Measurements from ENCODE around the gene ZNF566.

ZNF566 gene

GRCh38 chr19:36436531-36436930 lies 52.8 kb downstream of the ZNF566 start:
- no peak for TF ChIP-seq CTCF (IDR thresholded peaks at IDR 0.05; ENCODE audit: extremely low read depth, missing control alignments)
- no peak for DNase-seq (ENCODE audit: low spot score)

GRCh38 chr19:36423925-36424324 lies 65.4 kb downstream of the ZNF566 start:
- no peak for TF ChIP-seq CTCF (IDR thresholded peaks at IDR 0.05; ENCODE audit: extremely low read depth, missing control alignments)
- no peak for DNase-seq (ENCODE audit: low spot score)

DNA sequence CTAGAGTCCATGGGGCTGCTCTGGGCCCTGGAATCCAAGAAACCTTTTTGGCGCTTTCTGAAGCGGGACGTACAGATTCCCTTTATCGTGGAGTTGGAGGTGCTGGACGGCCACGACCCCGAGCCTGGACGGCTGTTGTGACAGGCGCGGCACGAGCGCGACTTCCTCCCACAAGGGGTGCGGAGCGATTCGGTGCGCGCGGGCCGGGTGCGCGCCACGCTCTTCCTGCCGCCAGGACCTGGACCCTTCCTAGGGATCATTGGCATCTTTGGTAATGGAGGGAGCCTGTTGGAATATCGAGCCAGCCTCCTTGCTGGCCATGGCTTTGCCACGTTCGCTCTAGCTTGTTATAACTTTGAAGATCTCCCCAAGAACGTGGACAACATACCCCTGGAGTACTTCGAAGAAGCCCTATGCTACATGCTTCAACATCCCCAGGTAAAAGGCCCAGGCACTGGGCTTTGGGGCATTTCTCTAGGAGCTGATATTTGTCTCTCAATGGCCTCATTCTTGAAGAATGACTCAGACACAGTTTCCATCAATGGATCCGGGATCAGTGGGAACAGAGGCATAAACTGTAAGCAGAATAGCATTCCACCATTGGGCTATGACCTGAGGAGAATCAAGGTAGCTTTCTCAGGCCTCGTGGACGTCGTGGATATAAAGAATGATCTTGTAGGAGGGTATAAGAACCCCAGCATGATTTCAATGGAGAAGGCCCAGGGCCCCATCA lies 67.4 kb downstream of the ZNF566 start:
- TF ChIP-seq CTCF (IDR thresholded peaks at IDR 0.05; ENCODE audit: extremely low read depth, missing control alignments) = no peak
- no peak for DNase-seq (ENCODE audit: low spot score)

DNA sequence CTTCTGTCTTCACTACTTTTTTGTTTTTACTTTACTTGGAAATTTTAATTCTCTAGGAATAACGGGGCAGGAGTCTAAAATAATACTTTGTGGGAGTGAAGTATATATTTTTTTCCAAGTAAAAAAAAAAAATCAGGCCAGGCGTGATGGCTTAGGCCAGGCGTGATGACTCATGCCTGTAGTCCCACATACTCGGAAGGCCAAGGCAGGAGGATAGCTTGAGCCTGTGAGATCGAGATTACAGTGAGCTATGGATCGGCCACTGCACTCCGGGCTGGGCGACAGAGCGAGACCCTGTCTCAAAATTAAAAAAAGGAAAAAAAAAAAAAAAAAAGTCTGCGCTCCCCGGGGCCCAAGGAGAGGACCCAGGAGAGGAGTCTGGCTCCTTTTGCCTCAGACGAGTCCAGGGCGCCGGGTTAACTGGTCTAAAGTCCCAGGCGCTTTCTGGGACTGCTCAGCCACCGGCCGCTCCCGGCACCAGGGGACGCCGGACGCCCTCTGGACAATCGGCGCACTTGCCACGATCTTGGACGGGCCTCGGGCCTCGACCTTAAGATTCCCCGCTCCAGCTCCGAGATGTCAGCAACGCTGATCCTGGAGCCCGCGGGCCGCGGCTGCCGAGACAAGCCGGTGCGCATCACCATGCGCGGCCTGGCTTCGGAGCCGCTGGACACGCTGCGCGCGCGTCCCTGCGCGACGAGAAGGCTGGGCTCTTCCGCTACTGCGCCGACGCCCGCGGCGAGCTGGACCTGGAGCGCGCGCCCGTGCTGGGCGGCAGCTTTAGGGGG lies 68.2 kb downstream of the ZNF566 start:
- TF ChIP-seq CTCF (IDR thresholded peaks at IDR 0.05; ENCODE audit: extremely low read depth, missing control alignments) = no peak
- DNase-seq (ENCODE audit: low spot score) = no peak

DNA sequence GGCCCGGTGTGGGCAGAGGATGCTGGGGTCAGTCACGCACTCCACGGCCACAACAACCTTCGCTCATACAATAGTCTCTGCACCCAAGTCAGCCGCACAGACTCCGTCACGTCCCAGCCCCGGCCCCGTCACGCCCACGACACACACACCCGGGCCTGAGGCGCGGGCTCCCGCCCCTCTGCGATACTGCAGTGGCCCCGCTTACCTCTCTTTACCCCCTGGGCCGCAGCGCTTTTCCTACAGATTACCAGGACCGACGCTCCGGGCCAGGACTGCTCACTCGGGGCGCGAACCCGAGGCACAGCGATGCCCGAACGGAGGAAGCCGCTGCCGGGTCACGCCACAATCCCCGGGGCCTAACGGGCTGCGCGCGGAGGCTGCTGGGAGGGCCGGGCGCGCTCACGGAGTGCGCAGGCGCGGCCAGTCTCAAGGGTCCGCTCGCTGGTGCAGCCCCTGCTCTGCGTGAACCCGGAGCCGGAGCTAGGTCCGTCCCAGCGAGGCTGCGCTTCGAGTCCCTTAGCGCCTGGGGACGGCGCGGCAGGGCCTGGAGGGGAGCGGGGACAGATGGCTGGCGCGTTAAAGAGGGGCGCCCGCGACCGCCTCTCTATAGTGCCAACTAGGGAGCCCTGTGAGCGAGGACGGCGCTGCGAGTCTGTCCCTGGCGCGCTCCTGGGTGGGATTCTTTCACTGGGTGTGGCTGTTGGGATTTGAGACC lies 70.9 kb downstream of the ZNF566 start, which contains the start of gene ZFP82:
Gene ZFP82 (minus strand): TSS at position 358 of the 715 bp plus-strand sequence. CDS start 8,855 bp downstream, outside the sequence.
- DNase-seq (ENCODE audit: low spot score) = peak; percentile 95
- no peak for TF ChIP-seq CTCF (IDR thresholded peaks at IDR 0.05; ENCODE audit: extremely low read depth, missing control alignments)

GRCh38 chr19:36417752-36418286 lies 71.5 kb downstream of the ZNF566 start:
- DNase-seq (ENCODE audit: low spot score) = no peak
- TF ChIP-seq CTCF (IDR thresholded peaks at IDR 0.05; ENCODE audit: extremely low read depth, missing control alignments) = no peak

Measured in GM20000 (cell line).